Measurements from ENCODE around the gene PRR36. TPM values are rescaled to one million over a fixed set of nuclear protein-coding genes. Genes with fewer than 3 reads are reported as not detected.
A peak's percentile ranks its signal among the peaks of the same experiment; 100 is the strongest.

The PRR36 gene
- total RNA-seq (under 1 TPM; 0.25 to 0.30 TPM), total RNA-seq (0 to 0.54 (median 0.06) reads per million in 172 experiments)
- polyA plus RNA-seq (2013, experiment 1 of 2) = 0.10 TPM
- polyA plus RNA-seq (2013, experiment 2 of 2) = 0.34 TPM

- intact Hi-C loops (cut with DNase I, micrococcal nuclease) = no loop called here
- CTCF ChIA-PET = interaction anchor here (1.4 kb wide), 1 partner anchor 29 kb away, joined by 3 read pairs; the partner anchor contains the start of gene MAP2K7
- POLR2A ChIA-PET = interaction anchor here (1.2 kb wide), 1 partner anchor 45 kb away, joined by 4 read pairs; the partner anchor contains the start of gene SNAPC2
- Mint-ChIP-seq H3K4me3 (peak within 1 kb of the TSS; percentile 65), H3K36me3 (ENCODE audit: low read depth) (no peaks in the 10 kb centered on the region), H3K4me1 (ENCODE audit: low read depth) (peaks cover 27% of the 10 kb centered on the region), H3K27ac (no peak within 1 kb of the TSS), H3K9me3 (no peaks in the 10 kb centered on the region), H3K27me3 (peaks cover 34% of the 10 kb centered on the region)
- no peak for TF ChIP-seq CTCF (IDR thresholded peaks at IDR 0.05)
- peak within 1 kb of the TSS; percentile 38 for H3K4me3 ChIP-seq (ENCODE audit: low read length)
- peaks cover 0 to 43% of the 10 kb centered on the region in 2 experiments for H3K9me3 ChIP-seq (ENCODE audit: control insufficient read depth in 1 of 2, insufficient read depth in 1 of 2, low read length in 2 of 2)
- no peak for ATAC-seq (ENCODE audit: poor library complexity)
- H3K27ac ChIP-seq (ENCODE audit: low read depth in 1 of 2, low read length in 2 of 2) = no peak within 1 kb of the TSS
- H3K36me3 ChIP-seq (ENCODE audit: insufficient read depth, low read length) = no peaks in the 10 kb centered on the region
- DNase-seq = peak in 4 of 14 experiments; percentile 26 to 41 (median 35)
- H3K4me1 ChIP-seq (ENCODE audit: insufficient read depth, low read length) = peaks cover 49% of the 10 kb centered on the region
- H3K27me3 ChIP-seq (ENCODE audit: control insufficient read depth in 1 of 2, insufficient read depth in 2 of 2, low read length in 2 of 2) = peaks cover 22 to 27% of the 10 kb centered on the region in 2 experiments
These were observed at the start of gene PRR36 for GRCh38 chr19:7874076-7874896. PRR36 (minus strand) TSS chr19:7874390; CDS start chr19:7873689, 701 bp downstream.

- Mint-ChIP-seq H3K27ac (no peak overlapping the region), H3K36me3 (ENCODE audit: low read depth) (peaks cover 25% of the 10 kb centered on the region), H3K4me3 (peak overlapping the region; percentile 48), H3K9me3 (no peaks in the 10 kb centered on the region), H3K4me1 (ENCODE audit: low read depth) (peaks cover 26% of the 10 kb centered on the region), H3K27me3 (peaks cover 10% of the 10 kb centered on the region)
- ATAC-seq (ENCODE audit: poor library complexity) = no peak
- Histone ChIP-seq H3K27ac (ENCODE audit: low read depth in 1 of 2, low read length in 2 of 2) (no peak overlapping the region), H3K4me1 (ENCODE audit: insufficient read depth, low read length) (peaks cover 53% of the 10 kb centered on the region), H3K27me3 (ENCODE audit: control insufficient read depth in 1 of 2, insufficient read depth in 2 of 2, low read length in 2 of 2) (peaks cover 4 to 12% of the 10 kb centered on the region in 2 experiments), H3K4me3 (ENCODE audit: low read length) (no peak overlapping the region), H3K36me3 (ENCODE audit: insufficient read depth, low read length) (peaks cover 24% of the 10 kb centered on the region), H3K9me3 (ENCODE audit: control insufficient read depth in 1 of 2, insufficient read depth in 1 of 2, low read length in 2 of 2) (peaks cover 0 to 4% of the 10 kb centered on the region in 2 experiments)
- ChIA-PET CTCF (interaction anchor here (4.4 kb wide), 1 partner anchor 21 kb away, joined by 22 read pairs; the partner anchor contains the start of gene TIMM44), POLR2A (interaction anchor here (1.0 to 1.2 kb wide), 2 partner anchors 20 kb away, joined by 3 read pairs; partner anchors contain the start of gene MAP2K7)
- no peak for DNase-seq
- TF ChIP-seq CTCF (IDR thresholded peaks at IDR 0.05) = no peak
- intact Hi-C loops (cut with DNase I, micrococcal nuclease) = loop anchor here (2.0 to 10.0 kb wide), 5 partner anchors 56 to 1559 kb away; partner anchors contain the start of genes CLPP (in 1 of the 2), NDUFA7 (in 1 of the 2) and RPS28 (in 1 of the 2)
These were observed 49.4 kb upstream of the PRR36 start for GRCh38 chr19:7923295-7924191.

- Histone ChIP-seq H3K27me3 (ENCODE audit: control insufficient read depth in 1 of 2, insufficient read depth in 2 of 2, low read length in 2 of 2) (peaks cover 10 to 17% of the 10 kb centered on the region in 2 experiments), H3K36me3 (ENCODE audit: insufficient read depth, low read length) (peaks cover 24% of the 10 kb centered on the region), H3K4me3 (ENCODE audit: low read length) (no peak overlapping the region), H3K4me1 (ENCODE audit: insufficient read depth, low read length) (peaks cover 59% of the 10 kb centered on the region), H3K27ac (ENCODE audit: low read depth in 1 of 2, low read length in 2 of 2) (no peak overlapping the region), H3K9me3 (ENCODE audit: control insufficient read depth in 1 of 2, insufficient read depth in 1 of 2, low read length in 2 of 2) (peaks cover 0 to 5% of the 10 kb centered on the region in 2 experiments)
- Mint-ChIP-seq H3K4me1 (ENCODE audit: low read depth) (peaks cover 29% of the 10 kb centered on the region), H3K27ac (no peak overlapping the region), H3K27me3 (peaks cover 18% of the 10 kb centered on the region), H3K9me3 (no peaks in the 10 kb centered on the region), H3K36me3 (ENCODE audit: low read depth) (peaks cover 25% of the 10 kb centered on the region), H3K4me3 (peak overlapping the region; percentile 51)
- ChIA-PET POLR2A (interaction anchor here (1.2 kb wide), 1 partner anchor 19 kb away, joined by 3 read pairs; the partner anchor contains the start of gene MAP2K7), CTCF (interaction anchor here (4.4 to 5.6 kb wide), 2 partner anchors 22 to 54 kb away, joined by 22 to 43 read pairs; partner anchors contain the start of gene TIMM44)
- no peak for DNase-seq
- intact Hi-C loops (cut with DNase I, micrococcal nuclease) = loop anchor here (5.0 to 10.0 kb wide), 4 partner anchors 56 to 1558 kb away; partner anchors contain the start of genes CLPP (in 1 of the 2), NDUFA7 (in 1 of the 2) and RPS28 (in 1 of the 2)
- no peak for TF ChIP-seq CTCF (IDR thresholded peaks at IDR 0.05)
- no peak for ATAC-seq (ENCODE audit: poor library complexity)
These were observed 48.6 kb upstream of the PRR36 start for GRCh38 chr19:7922836-7923195.

Measured in CD4-positive, alpha-beta T cell (primary cell).